ENCODE data around the gene STMN1. TPM values are rescaled to one million over a fixed set of nuclear protein-coding genes. Genes with fewer than 3 reads are reported as not detected.

Gene STMN1
- total RNA-seq, 4 donors from 2014 or later, result 11.6 to 39.2 (median 17.0) TPM

DNA sequence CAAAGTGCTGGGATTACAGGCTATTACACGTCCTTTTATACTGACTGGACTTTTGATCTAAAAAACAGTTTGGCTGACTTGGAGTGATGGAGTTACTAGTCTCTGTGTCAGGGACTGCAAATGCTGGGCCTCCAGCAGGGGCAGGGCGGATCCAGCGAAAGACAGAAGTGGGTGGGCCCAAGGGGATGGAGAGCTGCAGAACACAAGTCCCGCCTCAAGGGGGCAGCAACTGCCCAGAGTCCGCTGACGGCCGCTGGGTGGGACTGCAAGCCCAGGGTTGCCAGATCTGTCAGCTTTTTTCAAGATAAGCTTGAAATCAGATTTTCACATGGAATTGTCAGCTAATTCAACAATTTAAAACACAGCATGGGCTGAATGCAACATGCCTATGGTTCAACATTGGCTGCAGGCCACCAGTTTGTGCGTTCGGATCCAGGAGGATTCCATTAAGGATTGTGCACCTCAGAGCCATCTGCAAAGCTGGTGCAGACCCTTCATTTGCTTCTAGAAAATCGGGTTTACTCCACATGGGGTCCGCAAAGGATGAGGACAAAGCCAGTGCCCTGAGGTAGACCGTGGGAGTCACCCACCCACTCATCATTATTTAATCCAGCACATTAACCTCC is 10.7 kb downstream of the STMN1 start:
- Histone ChIP-seq H3K27ac (no peak overlapping the region), H3K4me1 (peaks cover 0 to 3% of the 10 kb centered on the region in 2 donors)
- 17 to 18% methylated on average over 12 of the region's 12 CpGs for WGBS, 2 donors

DNA sequence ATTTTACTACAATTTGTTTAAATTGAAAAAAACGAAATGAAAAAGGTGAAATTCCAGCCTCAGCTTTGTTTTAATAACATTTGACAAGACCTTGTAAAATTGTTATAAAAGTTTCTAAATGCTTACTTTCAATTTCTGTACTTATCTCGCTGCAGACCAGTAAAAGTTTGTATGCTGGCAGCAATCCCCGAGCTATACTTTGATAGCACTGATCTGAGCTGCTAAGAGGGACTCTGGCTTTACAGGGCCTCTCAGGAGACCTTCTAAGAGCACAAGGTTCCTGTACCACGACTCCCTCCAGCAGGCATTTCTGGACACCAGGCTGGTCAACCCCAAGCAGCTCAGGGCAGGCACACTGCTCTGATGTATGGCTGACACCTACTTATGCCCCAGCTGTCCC is 13.1 kb downstream of the STMN1 start:
- no peak overlapping the region for H3K4me3 ChIP-seq (replicated peaks in 1 of 3)
- no peaks in the 10 kb centered on the region for H3K27me3 ChIP-seq
- intact Hi-C loops (cut with DNase I), result loop anchor here (10.0 kb wide), 1 partner anchor 262 kb away; the partner anchor contains the start of gene FAM110D
- no peaks in the 10 kb centered on the region for H3K9me3 ChIP-seq
- no peaks in the 10 kb centered on the region for H3K36me3 ChIP-seq
- peaks cover 0 to 3% of the 10 kb centered on the region in 2 donors for H3K4me1 ChIP-seq
- H3K27ac ChIP-seq, result no peak overlapping the region
- DNase-seq, result no peak
- TF ChIP-seq POLR2A (IDR thresholded peaks at IDR 0.05), result no peak
- TF ChIP-seq, protein P1, sequence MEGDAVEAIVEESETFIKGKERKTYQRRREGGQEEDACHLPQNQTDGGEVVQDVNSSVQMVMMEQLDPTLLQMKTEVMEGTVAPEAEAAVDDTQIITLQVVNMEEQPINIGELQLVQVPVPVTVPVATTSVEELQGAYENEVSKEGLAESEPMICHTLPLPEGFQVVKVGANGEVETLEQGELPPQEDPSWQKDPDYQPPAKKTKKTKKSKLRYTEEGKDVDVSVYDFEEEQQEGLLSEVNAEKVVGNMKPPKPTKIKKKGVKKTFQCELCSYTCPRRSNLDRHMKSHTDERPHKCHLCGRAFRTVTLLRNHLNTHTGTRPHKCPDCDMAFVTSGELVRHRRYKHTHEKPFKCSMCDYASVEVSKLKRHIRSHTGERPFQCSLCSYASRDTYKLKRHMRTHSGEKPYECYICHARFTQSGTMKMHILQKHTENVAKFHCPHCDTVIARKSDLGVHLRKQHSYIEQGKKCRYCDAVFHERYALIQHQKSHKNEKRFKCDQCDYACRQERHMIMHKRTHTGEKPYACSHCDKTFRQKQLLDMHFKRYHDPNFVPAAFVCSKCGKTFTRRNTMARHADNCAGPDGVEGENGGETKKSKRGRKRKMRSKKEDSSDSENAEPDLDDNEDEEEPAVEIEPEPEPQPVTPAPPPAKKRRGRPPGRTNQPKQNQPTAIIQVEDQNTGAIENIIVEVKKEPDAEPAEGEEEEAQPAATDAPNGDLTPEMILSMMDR (IDR thresholded peaks at IDR 0.05), result no peak
- WGBS, 2 donors, result 70 to 72% methylated on average over 4 of the region's 4 CpGs

More for the DNA sequence above, 10.7 kb downstream of the STMN1 start:
- no peaks in the 10 kb centered on the region for H3K27me3 ChIP-seq
- TF ChIP-seq POLR2A (IDR thresholded peaks at IDR 0.05), result no peak
- TF ChIP-seq, protein P1 (IDR thresholded peaks at IDR 0.05), result peak; percentile 91 to 99 (median 96)
- H3K9me3 ChIP-seq, result no peaks in the 10 kb centered on the region
- DNase-seq, result peak; percentile 87 to 90
- H3K36me3 ChIP-seq, result no peaks in the 10 kb centered on the region
- intact Hi-C loops (cut with DNase I), result loop anchor here (5.0 to 10.0 kb wide), 2 partner anchors 107 to 259 kb away; partner anchors contain the start of gene FAM110D
- no peak overlapping the region for H3K4me3 ChIP-seq (replicated peaks in 1 of 3)

DNA sequence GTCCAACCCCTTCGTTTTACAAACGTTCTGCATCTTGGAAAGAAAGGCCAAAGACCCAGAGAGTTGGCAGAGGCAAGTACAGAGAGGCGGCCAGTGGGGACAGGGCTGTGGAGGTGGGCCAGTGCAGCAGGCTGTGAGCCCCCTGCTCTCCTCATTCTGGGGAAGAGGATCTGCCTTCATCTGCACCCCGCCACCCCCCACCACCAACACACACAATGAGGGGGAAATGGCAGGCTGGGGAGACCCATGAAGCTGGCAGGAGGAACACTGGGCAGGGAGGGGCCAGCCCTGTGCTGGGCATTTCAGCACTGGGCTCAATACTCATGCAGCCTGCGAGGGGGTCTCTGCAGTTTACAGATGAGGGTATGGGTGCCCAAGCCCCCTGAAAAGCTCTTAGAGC is 14.6 kb downstream of the STMN1 start:
- intact Hi-C loops (cut with DNase I), result loop anchor here (10.0 kb wide), 1 partner anchor 263 kb away; the partner anchor contains the start of gene FAM110D
- H3K4me3 ChIP-seq (replicated peaks in 1 of 3), result no peak overlapping the region
- 79 to 86% methylated on average over 5 of the region's 5 CpGs for WGBS, 2 donors
- TF ChIP-seq POLR2A (IDR thresholded peaks at IDR 0.05), result no peak
- TF ChIP-seq, protein P1 (IDR thresholded peaks at IDR 0.05), result no peak
- peaks cover 0 to 3% of the 10 kb centered on the region in 2 donors for H3K4me1 ChIP-seq
- H3K27me3 ChIP-seq, result no peaks in the 10 kb centered on the region
- no peaks in the 10 kb centered on the region for H3K36me3 ChIP-seq
- no peak for DNase-seq
- H3K9me3 ChIP-seq, result no peaks in the 10 kb centered on the region
- no peak overlapping the region for H3K27ac ChIP-seq

DNA sequence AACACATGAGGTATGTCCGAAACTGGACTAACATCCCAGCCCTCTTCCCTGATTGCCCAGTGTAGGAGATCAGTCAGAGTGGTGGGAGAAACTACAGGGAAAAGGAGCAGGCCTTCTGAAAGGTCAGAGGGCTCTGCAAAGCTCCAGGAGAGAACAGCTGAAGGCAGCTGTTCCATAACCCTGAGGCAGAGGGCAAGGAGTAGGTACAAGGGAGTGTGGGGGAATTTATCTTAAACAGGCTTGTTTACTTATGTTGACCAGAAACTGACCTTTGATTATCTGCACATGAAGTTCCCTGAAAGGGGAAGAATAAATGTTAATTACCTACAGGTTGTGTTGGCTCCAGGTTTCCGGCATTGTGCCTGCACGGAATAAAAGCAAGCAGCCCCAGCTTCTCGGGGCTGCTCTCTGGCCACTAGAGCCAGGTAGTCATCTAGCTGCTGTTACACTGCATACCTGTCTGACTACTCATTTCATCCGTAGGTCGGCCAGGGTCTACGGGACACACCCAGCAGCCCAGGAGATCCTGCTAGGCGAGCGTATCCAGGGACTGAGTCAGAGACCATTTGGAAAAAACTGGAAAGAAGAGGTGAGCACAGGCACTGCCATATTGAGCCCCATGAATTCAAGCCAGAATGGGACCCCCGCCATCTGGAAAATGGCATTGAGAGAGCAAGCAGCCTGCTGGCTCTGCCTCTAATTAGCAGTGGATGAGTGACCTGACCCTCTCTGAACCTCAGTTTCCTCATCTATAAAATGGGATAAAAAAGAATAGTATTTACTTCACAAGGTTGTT is 15.8 kb downstream of the STMN1 start:
- Histone ChIP-seq H3K4me3 (replicated peaks in 1 of 3) (no peak overlapping the region), H3K36me3 (no peaks in the 10 kb centered on the region), H3K27ac (no peak overlapping the region), H3K9me3 (no peaks in the 10 kb centered on the region), H3K4me1 (no peaks in the 10 kb centered on the region), H3K27me3 (no peaks in the 10 kb centered on the region)
- DNase-seq, result no peak
- intact Hi-C loops (cut with DNase I), result loop anchor here (10.0 kb wide), 1 partner anchor 264 kb away; the partner anchor contains the start of gene FAM110D
- TF ChIP-seq POLR2A (IDR thresholded peaks at IDR 0.05), result no peak
- TF ChIP-seq, protein P1 (IDR thresholded peaks at IDR 0.05), result no peak
- 87 to 91% methylated on average over 10 of the region's 10 CpGs for WGBS, 2 donors

DNA sequence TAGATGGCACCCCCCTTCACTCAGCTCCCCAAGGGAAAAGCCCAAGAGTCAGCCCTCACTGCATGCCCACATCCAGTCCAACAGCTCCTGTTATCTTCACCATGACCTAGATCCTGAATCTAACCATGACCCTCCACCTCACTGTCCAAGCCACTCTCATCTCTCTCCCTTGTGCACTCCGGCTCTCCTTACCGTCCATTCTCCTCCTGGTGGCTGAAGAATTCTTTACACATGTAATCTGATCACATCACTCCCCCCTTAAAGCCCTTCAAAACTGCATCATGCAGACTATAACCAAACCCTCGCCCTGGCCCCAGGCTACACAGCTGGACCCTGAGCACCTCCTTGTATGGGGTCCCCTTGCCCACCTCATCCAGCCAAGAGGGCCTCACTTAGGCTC is 16.7 kb downstream of the STMN1 start:
- no peaks in the 10 kb centered on the region for H3K27me3 ChIP-seq
- no peaks in the 10 kb centered on the region for H3K4me1 ChIP-seq
- no peak overlapping the region for H3K27ac ChIP-seq
- no peaks in the 10 kb centered on the region for H3K36me3 ChIP-seq
- H3K4me3 ChIP-seq (replicated peaks in 1 of 3), result no peak overlapping the region
- DNase-seq, result no peak
- intact Hi-C loops (cut with DNase I), result no loop called here
- 73 to 91% methylated on average over 3 of the region's 3 CpGs for WGBS, 2 donors
- H3K9me3 ChIP-seq, result no peaks in the 10 kb centered on the region
- no peak for TF ChIP-seq POLR2A (IDR thresholded peaks at IDR 0.05)
- TF ChIP-seq, protein P1 (IDR thresholded peaks at IDR 0.05), result no peak
